Esophagus muscularis mucosa (tissue), 3 donors: ENCODE results near the gene ELOVL6.

ENCODE experiments used
- POLR2A ChIP-seq: fragments of 450-650 bp; IDR thresholded peaks from one replicate; pipeline ENCODE4 v1.6.1; 2017; ENCODE audit warnings: antibody characterized with exemption, moderate library complexity, mild to moderate bottlenecking, low read depth
- POLR2AphosphoS5 ChIP-seq, 2 donors: sonication (generic); formaldehyde crosslinking; IDR thresholded peaks; one replicate each; pipeline ENCODE4 v1.6.1; 2017; ENCODE audit warnings: antibody characterized with exemption in 2 of 2
- TF ChIP-seq, protein P1 (sequence below), 3 experiments: fragments of 200-600 bp in 2 of 3; fragments of 450-650 bp in 1 of 3; sonication (generic) in 2 of 3; IDR thresholded peaks; one replicate each; pipeline ENCODE4 v1.5.1; 2017 to 2019; ENCODE audit warnings: antibody characterized with exemption in 3 of 3, mild to moderate bottlenecking in 2 of 3, moderate library complexity in 1 of 3

DNA sequence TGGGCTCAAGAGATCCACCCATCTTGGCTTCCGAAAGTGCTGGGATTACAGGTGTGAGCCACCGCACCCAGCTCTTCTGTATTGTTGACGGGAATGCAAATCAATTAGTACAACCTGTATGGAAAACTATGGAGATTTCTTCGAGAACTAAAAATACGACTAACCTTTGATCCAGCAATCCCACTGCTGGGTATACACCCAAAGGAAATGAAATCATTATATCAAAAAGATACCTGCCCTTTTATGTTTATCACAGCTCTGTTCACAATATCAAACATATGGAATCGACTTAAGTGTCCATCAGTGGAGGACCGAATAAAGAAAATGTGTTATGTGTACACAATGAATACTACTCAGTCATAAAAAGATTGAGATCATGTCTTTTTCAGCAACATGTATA, 49.3 kb downstream of the ELOVL6 start:
- TF ChIP-seq, protein P1, sequence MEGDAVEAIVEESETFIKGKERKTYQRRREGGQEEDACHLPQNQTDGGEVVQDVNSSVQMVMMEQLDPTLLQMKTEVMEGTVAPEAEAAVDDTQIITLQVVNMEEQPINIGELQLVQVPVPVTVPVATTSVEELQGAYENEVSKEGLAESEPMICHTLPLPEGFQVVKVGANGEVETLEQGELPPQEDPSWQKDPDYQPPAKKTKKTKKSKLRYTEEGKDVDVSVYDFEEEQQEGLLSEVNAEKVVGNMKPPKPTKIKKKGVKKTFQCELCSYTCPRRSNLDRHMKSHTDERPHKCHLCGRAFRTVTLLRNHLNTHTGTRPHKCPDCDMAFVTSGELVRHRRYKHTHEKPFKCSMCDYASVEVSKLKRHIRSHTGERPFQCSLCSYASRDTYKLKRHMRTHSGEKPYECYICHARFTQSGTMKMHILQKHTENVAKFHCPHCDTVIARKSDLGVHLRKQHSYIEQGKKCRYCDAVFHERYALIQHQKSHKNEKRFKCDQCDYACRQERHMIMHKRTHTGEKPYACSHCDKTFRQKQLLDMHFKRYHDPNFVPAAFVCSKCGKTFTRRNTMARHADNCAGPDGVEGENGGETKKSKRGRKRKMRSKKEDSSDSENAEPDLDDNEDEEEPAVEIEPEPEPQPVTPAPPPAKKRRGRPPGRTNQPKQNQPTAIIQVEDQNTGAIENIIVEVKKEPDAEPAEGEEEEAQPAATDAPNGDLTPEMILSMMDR (IDR thresholded peaks at IDR 0.05): no peak
- TF ChIP-seq POLR2AphosphoS5 (IDR thresholded peaks at IDR 0.05) (no peak), POLR2A (no peak)
